Ovary (tissue), 3 donors: ENCODE data around the gene IFT25.

Source experiments
- POLR2A ChIP-seq: fragments of 450-650 bp; IDR thresholded peaks from one replicate; pipeline ENCODE4 v1.6.1; 2017; ENCODE audit warnings: antibody characterized with exemption, mild to moderate bottlenecking, moderate library complexity
- TF ChIP-seq, protein P1 (sequence below), 3 donors: fragments of 450-650 bp in 2 of 3; fragments of 200-600 bp in 1 of 3; IDR thresholded peaks; one replicate each; pipeline versions ENCODE4 v1.5.1 to v1.8.0; 2016 to 2022; ENCODE audit warnings: antibody characterized with exemption in 3 of 3, mild to moderate bottlenecking in 1 of 3
- donor health status: DM: no; HTN: no; CAD: no.

DNA sequence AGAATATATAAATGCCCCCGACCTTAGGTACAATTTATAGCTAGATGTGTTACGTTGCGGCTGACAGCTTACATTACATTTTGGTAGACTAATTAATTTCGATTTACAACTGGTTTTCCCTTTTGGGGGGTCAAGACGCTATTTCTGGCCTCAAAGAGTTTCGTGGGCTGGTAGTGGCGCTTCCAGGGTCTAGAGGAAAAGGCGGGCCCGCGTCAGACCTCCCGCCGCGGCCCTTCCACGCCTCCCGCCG is 391 bp downstream of the IFT25 start:
- TF ChIP-seq, protein P1, sequence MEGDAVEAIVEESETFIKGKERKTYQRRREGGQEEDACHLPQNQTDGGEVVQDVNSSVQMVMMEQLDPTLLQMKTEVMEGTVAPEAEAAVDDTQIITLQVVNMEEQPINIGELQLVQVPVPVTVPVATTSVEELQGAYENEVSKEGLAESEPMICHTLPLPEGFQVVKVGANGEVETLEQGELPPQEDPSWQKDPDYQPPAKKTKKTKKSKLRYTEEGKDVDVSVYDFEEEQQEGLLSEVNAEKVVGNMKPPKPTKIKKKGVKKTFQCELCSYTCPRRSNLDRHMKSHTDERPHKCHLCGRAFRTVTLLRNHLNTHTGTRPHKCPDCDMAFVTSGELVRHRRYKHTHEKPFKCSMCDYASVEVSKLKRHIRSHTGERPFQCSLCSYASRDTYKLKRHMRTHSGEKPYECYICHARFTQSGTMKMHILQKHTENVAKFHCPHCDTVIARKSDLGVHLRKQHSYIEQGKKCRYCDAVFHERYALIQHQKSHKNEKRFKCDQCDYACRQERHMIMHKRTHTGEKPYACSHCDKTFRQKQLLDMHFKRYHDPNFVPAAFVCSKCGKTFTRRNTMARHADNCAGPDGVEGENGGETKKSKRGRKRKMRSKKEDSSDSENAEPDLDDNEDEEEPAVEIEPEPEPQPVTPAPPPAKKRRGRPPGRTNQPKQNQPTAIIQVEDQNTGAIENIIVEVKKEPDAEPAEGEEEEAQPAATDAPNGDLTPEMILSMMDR (IDR thresholded peaks at IDR 0.05) = no peak
- TF ChIP-seq POLR2A = no peak
